GM11168 (cell line): ENCODE results near the gene SRL.

ENCODE experiments used
- in situ Hi-C: fragments of 300-500 bp; cut with MboI; formaldehyde crosslinking; loops from one replicate; pipeline ENCODE4 v1.12.0; 2022; ENCODE audit warnings: low sequenced_read_pairs; ENCODE audit not compliant: unreplicated experiment

SRL gene

GRCh38 chr16:4241928-4242283 lies at the start of gene SRL:
Gene SRL, minus strand, starts transcription at chr16:4242080. Its CDS starts 13 bp downstream, at chr16:4242067.
- in situ Hi-C loops: no loop called here

GRCh38 chr16:4290236-4290830 lies 48.5 kb upstream of the SRL start:
- in situ Hi-C loops: loop anchor here (5.0 kb wide), 1 partner anchor 42 kb away; no protein-coding TSS in a partner anchor

GRCh38 chr16:4288148-4288921 lies 46.5 kb upstream of the SRL start:
- in situ Hi-C loops: no loop called here

- in situ Hi-C loops: no loop called here
Observed at GRCh38 chr16:4285167-4285566, 43.3 kb upstream of the SRL start.

GRCh38 chr16:4283939-4284338 lies 42.1 kb upstream of the SRL start:
- in situ Hi-C loops: no loop called here

GRCh38 chr16:4283441-4283840 lies 41.6 kb upstream of the SRL start:
- in situ Hi-C loops: no loop called here

GRCh38 chr16:4280625-4281024 lies 38.7 kb upstream of the SRL start:
- in situ Hi-C loops: no loop called here

- in situ Hi-C loops: no loop called here
Observed at GRCh38 chr16:4277987-4278513, 36.2 kb upstream of the SRL start.

GRCh38 chr16:4275861-4276260 lies 34.0 kb upstream of the SRL start:
- in situ Hi-C loops: no loop called here

- in situ Hi-C loops: no loop called here
Observed at GRCh38 chr16:4273858-4274311, 32.0 kb upstream of the SRL start.

- in situ Hi-C loops: no loop called here
Observed at GRCh38 chr16:4272114-4272956, 30.5 kb upstream of the SRL start.

- in situ Hi-C loops: no loop called here
Observed at GRCh38 chr16:4271176-4272113, 29.6 kb upstream of the SRL start.

GRCh38 chr16:4270595-4270994 lies 28.7 kb upstream of the SRL start:
- in situ Hi-C loops: no loop called here

GRCh38 chr16:4270091-4270490 lies 28.2 kb upstream of the SRL start:
- in situ Hi-C loops: no loop called here

GRCh38 chr16:4266372-4266771 lies 24.5 kb upstream of the SRL start:
- in situ Hi-C loops: no loop called here

- in situ Hi-C loops: no loop called here
Observed at GRCh38 chr16:4265676-4266075, 23.8 kb upstream of the SRL start.

GRCh38 chr16:4264546-4264945 lies 22.7 kb upstream of the SRL start:
- in situ Hi-C loops: no loop called here

- in situ Hi-C loops: no loop called here
Observed at GRCh38 chr16:4263504-4264436, 21.9 kb upstream of the SRL start.
